Naive thymus-derived CD4-positive, alpha-beta T cell (primary cell): ENCODE measurements around the gene ZNF609. TPM values are rescaled to one million over a fixed set of nuclear protein-coding genes. Genes with fewer than 3 reads are reported as not detected.
A peak's percentile ranks its signal among the peaks of the same experiment; 100 is the strongest.

Source experiments
- ATAC-seq: fragments of 150-1000 bp; cut with Tn5 transposase; 2 replicates; pipeline ENCODE4 v1.10.0; 2021; ENCODE audit warnings: mild to moderate bottlenecking, moderate library complexity
- CTCF ChIA-PET: fragments of 350-600 bp; sonication (Branson Sonifier 250); formaldehyde crosslinking; loops from one replicate; lab custom pipeline; 2021; ENCODE audit warnings: antibody characterized with exemption; lab: Charles Lee
- POLR2A ChIA-PET: fragments of 350-600 bp; sonication (Branson Sonifier 250); formaldehyde crosslinking; loops from one replicate; lab custom pipeline; 2021; ENCODE audit warnings: antibody characterized with exemption, inconsistent platforms; lab: Charles Lee
- DNase-seq, 9 donors: peaks; one replicate each; pipeline versions ENCODE4 v3.0.0 to v3.0.0-alpha.2; 2020 to 2022; ENCODE audit warnings: mixed read lengths in 1 of 9
- H3K27ac ChIP-seq: one replicate; pipeline ENCODE4 v1.7.0; 2013; ENCODE audit warnings: mild to moderate bottlenecking, low read depth, low read length, moderate library complexity
- H3K27me3 ChIP-seq, 2 donors: one replicate each; pipeline ENCODE4 v1.7.0; 2013; ENCODE audit warnings: low read length in 2 of 2, mild to moderate bottlenecking in 2 of 2, moderate library complexity in 2 of 2; ENCODE audit not compliant: control insufficient read depth in 2 of 2, insufficient read depth in 2 of 2
- H3K36me3 ChIP-seq, 3 experiments: 1 replicate in 2 of 3; 2 replicates in 1 of 3; pipeline ENCODE4 v1.7.0; 2013; ENCODE audit warnings: low read length in 3 of 3, mild to moderate bottlenecking in 3 of 3, moderate library complexity in 1 of 3; ENCODE audit not compliant: insufficient read depth in 3 of 3, control insufficient read depth in 2 of 3
- H3K4me1 ChIP-seq, 2 donors: one replicate each; pipeline ENCODE4 v1.7.0; 2013; ENCODE audit warnings: low read length in 2 of 2, mild to moderate bottlenecking in 2 of 2, moderate library complexity in 1 of 2; ENCODE audit not compliant: control insufficient read depth in 2 of 2, insufficient read depth in 2 of 2
- H3K4me3 ChIP-seq: 2 replicates; pipeline ENCODE4 v1.7.0; 2013; ENCODE audit warnings: mild to moderate bottlenecking, low read length
- H3K9me3 ChIP-seq, 3 experiments: 1 replicate in 2 of 3; 2 replicates in 1 of 3; pipeline ENCODE4 v1.7.0; 2013; ENCODE audit warnings: low read length in 3 of 3; ENCODE audit not compliant: control insufficient read depth in 2 of 3
- H3K27ac Mint-ChIP-seq, 9 donors: one replicate each; pipeline ENCODE4 v1.8.0; 2020 to 2022; ENCODE audit warnings: mixed read lengths in 9 of 9, mild to moderate bottlenecking in 8 of 9, moderate library complexity in 5 of 9, inconsistent platforms in 2 of 9
- H3K27me3 Mint-ChIP-seq, 5 donors: one replicate each; pipeline ENCODE4 v1.8.0; 2021 to 2022; ENCODE audit warnings: mixed read lengths in 5 of 5, mild to moderate bottlenecking in 1 of 5
- H3K36me3 Mint-ChIP-seq, 5 donors: one replicate each; pipeline ENCODE4 v1.8.0; 2020 to 2022; ENCODE audit warnings: mixed read lengths in 5 of 5, mild to moderate bottlenecking in 3 of 5, inconsistent platforms in 1 of 5
- H3K4me1 Mint-ChIP-seq, 7 donors: one replicate each; pipeline ENCODE4 v1.8.0; 2020 to 2022; ENCODE audit warnings: mixed read lengths in 7 of 7, mild to moderate bottlenecking in 3 of 7, inconsistent platforms in 1 of 7
- H3K4me3 Mint-ChIP-seq, 10 donors: one replicate each; pipeline ENCODE4 v1.8.0; 2020 to 2022; ENCODE audit warnings: mild to moderate bottlenecking in 10 of 10, mixed read lengths in 10 of 10, moderate library complexity in 6 of 10, inconsistent platforms in 2 of 10
- H3K9me3 Mint-ChIP-seq, 11 donors: one replicate each; pipeline ENCODE4 v1.8.0; 2020 to 2022; ENCODE audit warnings: mixed read lengths in 11 of 11, mild to moderate bottlenecking in 4 of 11, inconsistent platforms in 1 of 11, moderate library complexity in 1 of 11
- intact Hi-C, 2 donors: fragments of 100-400 bp; cut with micrococcal nuclease; formaldehyde crosslinking; loops; one replicate each; pipeline ENCODE4 v1.15.1; 2023
- polyA plus RNA-seq, 2 donors: library from polyadenylated mRNA; unstranded; fragments of 300-500 nt; fragmentation: Illumina TruSeq; gene quantifications; one replicate each; pipeline ENCODE4 v1.2.3, GENCODE V29; 2021
- total RNA-seq, 6 experiments: library from RNA in 5 of 6; stranded (reverse) in 5 of 6; gene quantifications; 1 replicate in 5 of 6; 2 replicates in 1 of 6; pipeline ENCODE4 v1.2.3 and lab custom pipeline; 2021 to 2026

ZNF609 gene
- total and polyA plus RNA-seq, 7 experiments from 2014 or later = 10.1 to 89.1 (median 71.9) TPM

DNA sequence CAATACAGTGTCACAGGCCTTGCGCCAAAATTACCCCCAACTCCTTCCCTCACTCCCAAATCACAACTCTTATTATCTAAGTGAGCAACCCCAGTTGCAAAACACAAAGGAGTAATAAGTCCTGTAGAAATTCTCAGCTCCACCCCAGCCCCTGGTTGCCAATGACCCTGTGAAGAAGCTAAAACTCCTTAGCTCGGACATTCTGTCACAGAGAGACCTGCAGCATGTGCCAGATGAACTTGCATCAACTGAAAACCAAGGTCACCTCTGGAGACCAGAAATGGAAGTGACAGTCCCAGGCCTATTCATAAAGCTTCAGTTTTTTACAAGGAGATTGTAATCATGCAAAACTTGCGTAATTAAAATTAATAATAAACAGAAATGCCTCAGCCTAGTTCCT, 259.8 kb downstream of the ZNF609 start:
- Histone ChIP-seq H3K4me1 (peaks cover 0 to 21% of the 10 kb centered on the region in 2 donors), H3K36me3 (no peaks in the 10 kb centered on the region), H3K27ac (no peak overlapping the region), H3K27me3 (no peaks in the 10 kb centered on the region), H3K4me3 (no peak overlapping the region), H3K9me3 (no peaks in the 10 kb centered on the region)
- ATAC-seq (no peak), DNase-seq (no peak)
- Mint-ChIP-seq H3K4me1 (peaks cover 6 to 31% (median 18%) of the 10 kb centered on the region in 7 donors), H3K4me3 (peak overlapping the region in 1 of 10 donors; percentile 18), H3K27ac (peak overlapping the region in 3 of 9 donors; percentile 26 to 84 (median 68)), H3K36me3 (no peaks in the 10 kb centered on the region), H3K27me3 (no peaks in the 10 kb centered on the region), H3K9me3 (no peaks in the 10 kb centered on the region)
- ChIA-PET POLR2A (interaction anchor here (0.7 to 1.2 kb wide), 3 partner anchors 10 to 39 kb away, joined by 3 to 7 read pairs (median 5); no protein-coding TSS in a partner anchor), CTCF (interaction anchor here (0.6 to 1.1 kb wide), 5 partner anchors 11 to 329 kb away, joined by 3 to 5 read pairs (median 4); no protein-coding TSS in a partner anchor)
- intact Hi-C loops = no loop called here

DNA sequence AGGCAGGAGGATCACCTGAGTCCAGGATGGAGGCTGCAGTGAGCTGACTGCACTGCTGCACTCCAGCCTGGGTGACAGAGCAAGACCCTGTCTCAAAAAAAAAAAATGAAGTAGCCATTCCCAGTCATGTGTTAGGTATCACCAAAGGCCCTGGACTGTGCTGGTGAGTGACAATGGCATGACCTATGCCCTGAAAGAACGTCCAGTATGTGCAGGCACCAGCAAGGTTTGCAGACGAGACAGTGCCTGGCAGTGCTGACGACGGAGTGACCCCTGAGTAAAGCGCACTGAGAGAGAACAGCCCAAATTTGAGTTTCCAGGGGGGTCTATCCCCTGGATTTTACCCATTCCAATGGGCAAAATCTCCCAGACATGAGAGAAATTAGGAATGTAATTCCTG, 269.8 kb downstream of the ZNF609 start:
- Histone ChIP-seq H3K4me3 (no peak overlapping the region), H3K36me3 (no peaks in the 10 kb centered on the region), H3K9me3 (no peaks in the 10 kb centered on the region), H3K27ac (no peak overlapping the region), H3K4me1 (no peaks in the 10 kb centered on the region), H3K27me3 (no peaks in the 10 kb centered on the region)
- peaks cover 0 to 2% (median 0%) of the 10 kb centered on the region in 11 donors for H3K9me3 Mint-ChIP-seq
- DNase-seq = no peak
- no peaks in the 10 kb centered on the region for H3K36me3 Mint-ChIP-seq
- ChIA-PET POLR2A (no interaction called here), CTCF (interaction anchor here (0.6 to 9.6 kb wide), 8 partner anchors 9 to 559 kb away, joined by 3 to 211 read pairs (median 4); no protein-coding TSS in a partner anchor)
- H3K4me1 Mint-ChIP-seq = peaks cover 8 to 12% (median 10%) of the 10 kb centered on the region in 7 donors
- intact Hi-C loops = loop anchor here in 1 of 2 donors (5.0 kb wide), 1 partner anchor 572 kb away; the partner anchor contains the start of gene RNU5B-1
- no peak for ATAC-seq
- peaks cover 0 to 7% (median 5%) of the 10 kb centered on the region in 5 donors for H3K27me3 Mint-ChIP-seq
- no peak overlapping the region for H3K27ac Mint-ChIP-seq
- no peak overlapping the region for H3K4me3 Mint-ChIP-seq

DNA sequence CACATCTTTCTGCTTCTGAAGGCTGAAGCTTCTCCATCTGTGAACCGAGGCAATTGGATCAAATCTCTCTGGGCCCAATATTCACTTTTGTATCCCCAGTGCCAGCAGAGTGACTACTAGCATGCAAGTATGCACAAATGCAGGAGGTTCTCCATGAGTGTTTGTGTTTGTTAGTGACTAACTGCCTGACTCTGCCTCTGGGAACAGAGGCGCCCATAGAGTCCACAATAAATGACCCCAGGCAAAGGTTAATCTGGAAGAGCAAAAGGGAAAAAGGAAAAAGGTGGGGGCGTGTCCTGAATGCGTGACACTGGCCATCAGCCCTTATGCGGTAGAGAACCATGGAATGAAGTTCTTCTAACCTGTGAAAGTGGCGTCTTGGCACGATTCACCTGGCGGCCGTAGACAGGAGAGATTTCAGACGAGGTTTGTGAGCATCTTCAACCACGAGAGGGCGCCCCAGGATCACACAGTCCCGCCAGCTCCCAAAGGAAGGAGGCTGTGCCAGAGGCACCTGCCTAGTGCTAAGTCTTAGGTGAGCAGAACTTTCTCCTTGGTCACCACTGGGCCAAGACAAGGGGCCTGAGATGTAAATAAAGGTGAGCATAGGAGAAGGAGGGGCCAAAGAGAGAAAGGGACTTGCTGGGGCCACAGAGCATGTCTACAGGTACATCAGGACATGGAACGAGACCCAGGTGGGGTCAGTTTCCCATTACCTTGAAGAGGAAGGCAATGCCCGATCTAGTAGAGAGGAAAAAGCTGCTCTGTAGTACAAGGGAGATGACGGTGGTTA, 270.8 kb downstream of the ZNF609 start:
- ChIA-PET CTCF (interaction anchor here (1.1 to 9.6 kb wide), 8 partner anchors 10 to 396 kb away, joined by 3 to 211 read pairs (median 5); no protein-coding TSS in a partner anchor), POLR2A (interaction anchor here (0.9 kb wide), 1 partner anchor 164 kb away, joined by 3 read pairs; no protein-coding TSS in a partner anchor)
- Histone ChIP-seq H3K27me3 (no peaks in the 10 kb centered on the region), H3K4me1 (no peaks in the 10 kb centered on the region), H3K27ac (no peak overlapping the region), H3K4me3 (no peak overlapping the region), H3K9me3 (no peaks in the 10 kb centered on the region), H3K36me3 (no peaks in the 10 kb centered on the region)
- intact Hi-C loops = loop anchor here (1.0 to 5.0 kb wide), 7 partner anchors 79 to 571 kb away; partner anchors contain the start of gene RNU5B-1 (in 1 of the 2)
- H3K4me1 Mint-ChIP-seq = peaks cover 8 to 12% (median 10%) of the 10 kb centered on the region in 7 donors
- H3K9me3 Mint-ChIP-seq = peaks cover 0 to under 1% (median 0%) of the 10 kb centered on the region in 11 donors
- H3K27me3 Mint-ChIP-seq = peaks cover 0 to 5% (median 4%) of the 10 kb centered on the region in 5 donors
- no peaks in the 10 kb centered on the region for H3K36me3 Mint-ChIP-seq
- peak overlapping the region in 2 of 10 donors; percentile 4 to 46 for H3K4me3 Mint-ChIP-seq
- peak overlapping the region in 1 of 9 donors; percentile 57 for H3K27ac Mint-ChIP-seq
- ATAC-seq (peak; percentile 87), DNase-seq (peak; percentile 65 to 86 (median 77))

DNA sequence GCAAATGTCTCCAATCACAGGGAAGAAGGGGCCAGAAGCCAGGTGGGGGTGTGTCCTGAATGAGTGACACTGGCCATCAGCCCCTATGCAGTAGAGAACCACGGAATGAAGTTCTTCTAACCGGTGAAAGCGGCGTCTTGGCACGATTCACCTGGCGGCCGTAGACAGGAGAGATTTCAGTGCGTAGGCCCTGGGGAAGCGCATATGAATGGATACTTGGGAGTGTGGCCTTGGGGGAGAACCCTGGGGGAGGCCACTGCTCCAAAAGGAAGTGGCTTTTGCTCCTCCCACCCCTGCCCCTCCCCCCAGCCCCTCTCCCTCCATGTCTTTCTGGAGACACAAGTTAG, 271.4 kb downstream of the ZNF609 start:
- Mint-ChIP-seq H3K27ac (no peak overlapping the region), H3K4me3 (no peak overlapping the region), H3K27me3 (peaks cover 0 to 5% (median 3%) of the 10 kb centered on the region in 5 donors), H3K36me3 (no peaks in the 10 kb centered on the region), H3K4me1 (peaks cover 8 to 12% (median 10%) of the 10 kb centered on the region in 7 donors), H3K9me3 (no peaks in the 10 kb centered on the region)
- no peak for DNase-seq
- Histone ChIP-seq H3K4me1 (no peaks in the 10 kb centered on the region), H3K4me3 (no peak overlapping the region), H3K27ac (no peak overlapping the region), H3K36me3 (no peaks in the 10 kb centered on the region), H3K9me3 (no peaks in the 10 kb centered on the region), H3K27me3 (no peaks in the 10 kb centered on the region)
- POLR2A ChIA-PET = no interaction called here
- intact Hi-C loops = loop anchor here (1.0 to 5.0 kb wide), 7 partner anchors 79 to 571 kb away; partner anchors contain the start of gene RNU5B-1 (in 1 of the 2)
- CTCF ChIA-PET = interaction anchor here (0.9 to 9.6 kb wide), 6 partner anchors 46 to 382 kb away, joined by 3 to 211 read pairs (median 5); no protein-coding TSS in a partner anchor
- ATAC-seq = no peak

DNA sequence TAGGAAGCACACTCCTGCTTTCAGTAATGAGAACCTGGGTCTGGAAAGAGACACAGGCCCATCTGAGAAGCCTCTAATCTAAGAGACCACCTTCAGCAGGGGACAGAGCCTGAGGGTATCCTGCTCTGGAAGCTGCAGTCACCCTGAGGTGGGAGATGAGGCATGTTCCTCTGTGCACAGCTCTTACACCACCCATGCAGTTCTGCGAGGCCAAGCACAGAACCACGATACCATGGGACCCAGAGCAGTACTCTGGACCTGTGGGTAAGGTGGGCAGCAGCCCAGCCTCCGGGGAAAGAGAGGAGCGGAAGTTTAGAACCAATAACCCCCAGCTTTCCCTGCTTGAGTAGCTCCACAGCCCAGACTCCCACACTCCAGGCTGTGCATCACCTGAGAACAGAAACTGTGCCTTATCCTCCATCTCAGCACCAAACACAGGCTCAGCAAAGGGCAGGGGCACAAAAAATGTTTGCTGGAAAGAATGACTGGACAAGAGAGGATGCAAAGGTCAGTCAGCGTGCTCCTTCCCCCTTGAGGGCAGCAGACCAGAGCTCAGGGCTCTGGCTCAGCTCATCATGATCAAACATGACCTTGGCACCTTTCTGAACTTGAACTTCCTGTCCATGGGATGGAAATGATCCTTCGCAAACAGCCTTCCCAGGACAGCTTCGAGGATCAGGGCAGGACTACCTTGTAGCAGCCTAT, 271.9 kb downstream of the ZNF609 start:
- Histone ChIP-seq H3K27me3 (no peaks in the 10 kb centered on the region), H3K27ac (no peak overlapping the region), H3K4me1 (no peaks in the 10 kb centered on the region), H3K9me3 (no peaks in the 10 kb centered on the region), H3K4me3 (no peak overlapping the region), H3K36me3 (no peaks in the 10 kb centered on the region)
- intact Hi-C loops = loop anchor here in 1 of 2 donors (5.0 kb wide), 1 partner anchor 570 kb away; the partner anchor contains the start of gene RNU5B-1
- H3K36me3 Mint-ChIP-seq = no peaks in the 10 kb centered on the region
- H3K27ac Mint-ChIP-seq = no peak overlapping the region
- peaks cover 0 to 5% (median 3%) of the 10 kb centered on the region in 5 donors for H3K27me3 Mint-ChIP-seq
- DNase-seq (no peak), ATAC-seq (no peak)
- POLR2A ChIA-PET = interaction anchor here (0.5 to 1.3 kb wide), 5 partner anchors 80 to 572 kb away, joined by 3 to 4 read pairs (median 3); partner anchors contain the start of gene RNU5B-1
- H3K4me3 Mint-ChIP-seq = no peak overlapping the region
- CTCF ChIA-PET = interaction anchor here (0.7 to 9.6 kb wide), 7 partner anchors 46 to 383 kb away, joined by 3 to 211 read pairs (median 4); no protein-coding TSS in a partner anchor
- H3K9me3 Mint-ChIP-seq = no peaks in the 10 kb centered on the region
- peaks cover 8 to 12% (median 10%) of the 10 kb centered on the region in 7 donors for H3K4me1 Mint-ChIP-seq
